ENCODE results near the gene FES. TPM values are rescaled to one million over a fixed set of nuclear protein-coding genes. Genes with fewer than 3 reads are reported as not detected.
A peak's percentile ranks its signal among the peaks of the same experiment; 100 is the strongest.

FES gene
- total RNA-seq, 2 experiments from 2014 or later: 3.2 to 3.3 TPM

DNA sequence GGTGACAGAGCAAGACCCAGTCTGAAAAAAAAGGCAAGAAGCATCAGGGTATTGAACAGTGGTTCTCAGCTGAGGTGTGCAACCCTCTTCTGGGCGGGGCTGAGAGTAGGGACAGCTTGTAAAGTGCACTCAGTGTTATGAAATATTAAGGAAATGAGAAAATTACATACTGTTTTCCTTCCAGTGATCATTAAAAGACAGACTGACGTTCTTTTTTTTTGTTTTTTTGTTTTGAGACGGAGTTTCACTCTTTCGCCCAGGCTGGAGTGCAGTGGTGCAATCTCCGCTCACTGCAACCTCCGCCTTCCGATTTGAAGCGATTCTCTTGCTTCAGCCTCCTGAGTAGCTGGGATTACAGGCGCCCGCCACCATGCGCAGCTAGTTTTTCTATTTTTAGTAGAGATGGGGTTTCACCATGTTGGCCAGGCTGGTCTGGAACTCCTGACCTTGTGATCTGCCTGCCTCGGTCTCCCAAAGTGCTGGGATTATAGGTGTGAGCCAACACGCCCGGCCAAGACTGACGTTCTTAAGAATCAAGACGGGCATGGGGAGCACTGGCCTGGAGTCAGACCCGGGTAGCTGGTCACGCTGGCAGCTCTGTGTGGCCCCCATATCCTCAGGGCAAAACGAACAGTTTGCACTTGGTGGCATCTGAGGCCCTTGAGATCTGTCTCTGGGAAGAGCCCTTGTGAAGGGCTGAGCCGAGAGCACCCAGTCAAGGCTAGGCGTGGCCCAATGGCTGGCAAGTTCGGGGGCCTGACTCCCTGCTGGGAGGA, 30.2 kb downstream of the FES start:
- Histone ChIP-seq H3K36me3 (ENCODE audit: insufficient read depth, low read length) (no peaks in the 10 kb centered on the region), H2AFZ (ENCODE audit: low read length) (no peak overlapping the region), H3K4me2 (ENCODE audit: low read length) (peak overlapping the region; percentile 33), H3K4me1 (ENCODE audit: insufficient read depth, low read length, poor library complexity, severe bottlenecking) (peaks cover 24% of the 10 kb centered on the region), H4K20me1 (ENCODE audit: insufficient read depth, low read length) (no peaks in the 10 kb centered on the region), H3K27ac (ENCODE audit: low read depth, low read length, poor library complexity, severe bottlenecking) (peak overlapping the region; percentile 46), H3K4me3 (ENCODE audit: low read depth, low read length, poor library complexity, severe bottlenecking) (no peak overlapping the region), H3K9me2 (ENCODE audit: insufficient read depth, low read length) (no peaks in the 10 kb centered on the region), H3K9me3 (ENCODE audit: low read length) (no peaks in the 10 kb centered on the region), H3K79me2 (ENCODE audit: insufficient read depth, low read depth, low read length) (no peaks in the 10 kb centered on the region)
- no peak for DNase-seq (ENCODE audit: low spot score)
- TF ChIP-seq EZH2phosphoT487 (IDR thresholded peaks at IDR 0.05; ENCODE audit: borderline replicate concordance, low read depth, low read length): no peak
- TF ChIP-seq, protein P1, sequence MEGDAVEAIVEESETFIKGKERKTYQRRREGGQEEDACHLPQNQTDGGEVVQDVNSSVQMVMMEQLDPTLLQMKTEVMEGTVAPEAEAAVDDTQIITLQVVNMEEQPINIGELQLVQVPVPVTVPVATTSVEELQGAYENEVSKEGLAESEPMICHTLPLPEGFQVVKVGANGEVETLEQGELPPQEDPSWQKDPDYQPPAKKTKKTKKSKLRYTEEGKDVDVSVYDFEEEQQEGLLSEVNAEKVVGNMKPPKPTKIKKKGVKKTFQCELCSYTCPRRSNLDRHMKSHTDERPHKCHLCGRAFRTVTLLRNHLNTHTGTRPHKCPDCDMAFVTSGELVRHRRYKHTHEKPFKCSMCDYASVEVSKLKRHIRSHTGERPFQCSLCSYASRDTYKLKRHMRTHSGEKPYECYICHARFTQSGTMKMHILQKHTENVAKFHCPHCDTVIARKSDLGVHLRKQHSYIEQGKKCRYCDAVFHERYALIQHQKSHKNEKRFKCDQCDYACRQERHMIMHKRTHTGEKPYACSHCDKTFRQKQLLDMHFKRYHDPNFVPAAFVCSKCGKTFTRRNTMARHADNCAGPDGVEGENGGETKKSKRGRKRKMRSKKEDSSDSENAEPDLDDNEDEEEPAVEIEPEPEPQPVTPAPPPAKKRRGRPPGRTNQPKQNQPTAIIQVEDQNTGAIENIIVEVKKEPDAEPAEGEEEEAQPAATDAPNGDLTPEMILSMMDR (conservative IDR thresholded peaks at IDR 0.05; ENCODE audit: low read length): no peak
- intact Hi-C loops (cut with micrococcal nuclease; ENCODE audit: unreplicated experiment): no loop called here
- no TSS peak for BruUV-seq (replicated peaks)
- ChIA-PET POLR2A (interaction anchor here (1.0 kb wide), 1 partner anchor 11 kb away, joined by 3 read pairs; the partner anchor contains the start of gene MAN2A2), CTCF (ENCODE audit: unreplicated experiment) (no interaction called here)

DNA sequence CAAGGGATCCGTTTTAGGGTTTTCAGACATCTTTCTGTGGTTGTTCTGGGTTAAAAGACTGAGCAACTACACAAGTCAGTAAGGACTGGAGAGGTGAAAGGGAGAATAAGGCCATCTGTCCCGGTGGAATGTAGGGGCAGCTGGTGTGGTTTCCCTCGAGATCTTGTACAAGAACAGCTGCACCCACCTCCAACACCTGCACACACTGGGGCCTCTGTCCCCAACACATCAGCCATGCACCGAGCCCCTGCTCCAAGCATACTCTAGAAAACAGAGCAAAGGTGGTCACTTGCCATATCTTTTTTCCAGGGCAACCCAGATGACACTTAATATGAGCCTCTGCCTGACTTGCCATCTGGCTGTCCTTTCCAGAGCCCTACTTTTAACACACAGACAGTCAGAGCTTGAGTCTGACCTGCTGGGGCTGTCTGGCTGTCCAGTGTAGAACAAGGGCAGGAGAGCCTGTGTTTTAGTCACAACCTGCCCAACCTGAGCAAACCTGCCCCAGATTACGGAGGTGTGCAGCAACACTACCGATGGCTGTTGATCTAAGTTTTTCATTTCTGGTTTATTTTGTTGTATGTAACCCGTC, 31.0 kb downstream of the FES start:
- H3K79me2 ChIP-seq (ENCODE audit: insufficient read depth, low read depth, low read length): no peaks in the 10 kb centered on the region
- BruUV-seq (replicated peaks): no TSS peak
- ChIA-PET POLR2A (interaction anchor here (0.7 kb wide), 1 partner anchor 572 kb away, joined by 3 read pairs; no protein-coding TSS in a partner anchor), CTCF (ENCODE audit: unreplicated experiment) (interaction anchor here (1.0 kb wide), 1 partner anchor 20 kb away, joined by 5 read pairs; the partner anchor contains the start of gene UNC45A)
- peak overlapping the region; percentile 46 for H3K27ac ChIP-seq (ENCODE audit: low read depth, low read length, poor library complexity, severe bottlenecking)
- intact Hi-C loops (cut with micrococcal nuclease; ENCODE audit: unreplicated experiment): no loop called here
- H2AFZ ChIP-seq (ENCODE audit: low read length): 0 out of 2 replicates have a peak overlapping the region, but pooled peaks have one; percentile 5
- no peak for TF ChIP-seq EZH2phosphoT487 (IDR thresholded peaks at IDR 0.05; ENCODE audit: borderline replicate concordance, low read depth, low read length)
- TF ChIP-seq, protein P1 (conservative IDR thresholded peaks at IDR 0.05; ENCODE audit: low read length): no peak
- no peaks in the 10 kb centered on the region for H3K36me3 ChIP-seq (ENCODE audit: insufficient read depth, low read length)
- DNase-seq (ENCODE audit: low spot score): peak; percentile 73
- peaks cover 24% of the 10 kb centered on the region for H3K4me1 ChIP-seq (ENCODE audit: insufficient read depth, low read length, poor library complexity, severe bottlenecking)
- no peaks in the 10 kb centered on the region for H3K9me3 ChIP-seq (ENCODE audit: low read length)
- peak overlapping the region; percentile 9 for H3K4me3 ChIP-seq (ENCODE audit: low read depth, low read length, poor library complexity, severe bottlenecking)
- H4K20me1 ChIP-seq (ENCODE audit: insufficient read depth, low read length): no peaks in the 10 kb centered on the region
- peak overlapping the region; percentile 33 for H3K4me2 ChIP-seq (ENCODE audit: low read length)
- H3K9me2 ChIP-seq (ENCODE audit: insufficient read depth, low read length): no peaks in the 10 kb centered on the region

Data from OCI-LY7 (cell line).